ENCODE results near the gene RGS10. TPM values are rescaled to one million over a fixed set of nuclear protein-coding genes. Genes with fewer than 3 reads are reported as not detected.

RGS10 gene
- total and polyA plus RNA-seq, 12 donors = 9.5 to 28.1 (median 15.7) TPM

DNA sequence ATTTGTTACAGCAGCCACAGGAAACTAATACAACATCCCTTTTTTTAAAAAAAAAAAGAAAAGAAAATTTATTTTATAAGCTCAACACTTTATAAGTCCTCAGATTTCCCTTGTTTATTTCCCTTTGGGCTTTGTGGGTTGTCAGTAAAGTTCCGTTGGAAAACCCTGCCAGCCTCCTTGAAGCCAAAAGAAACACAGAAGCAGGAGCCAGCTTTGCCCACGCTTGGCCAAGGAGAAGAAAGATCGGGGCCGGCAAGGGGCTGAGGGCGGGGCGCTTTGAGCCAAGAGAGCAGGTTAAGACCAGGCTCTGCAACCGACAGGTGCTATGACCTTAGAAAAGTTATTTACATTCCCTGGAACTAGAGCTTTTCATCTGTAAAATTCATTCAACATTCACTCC lies 72.7 kb downstream of the RGS10 start:
- no peaks in the 10 kb centered on the region for H3K4me1 ChIP-seq (replicated peaks in 1 of 2)
- no peak overlapping the region for H3K4me3 ChIP-seq
- WGBS, 4 donors = 58 to 75% (median 72%) methylated on average over 7 of the region's 7 CpGs
- intact Hi-C loops (cut with DNase I) = no loop called here
- H3K9me3 ChIP-seq (replicated peaks in 1 of 3) = no peaks in the 10 kb centered on the region
- H3K27me3 ChIP-seq = no peaks in the 10 kb centered on the region
- no peak for DNase-seq
- H3K27ac ChIP-seq = no peak overlapping the region
- TF ChIP-seq POLR2A (IDR thresholded peaks at IDR 0.05) = no peak
- TF ChIP-seq CTCF (IDR thresholded peaks at IDR 0.05) = no peak
- H3K36me3 ChIP-seq (replicated peaks in 1 of 2) = no peaks in the 10 kb centered on the region

DNA sequence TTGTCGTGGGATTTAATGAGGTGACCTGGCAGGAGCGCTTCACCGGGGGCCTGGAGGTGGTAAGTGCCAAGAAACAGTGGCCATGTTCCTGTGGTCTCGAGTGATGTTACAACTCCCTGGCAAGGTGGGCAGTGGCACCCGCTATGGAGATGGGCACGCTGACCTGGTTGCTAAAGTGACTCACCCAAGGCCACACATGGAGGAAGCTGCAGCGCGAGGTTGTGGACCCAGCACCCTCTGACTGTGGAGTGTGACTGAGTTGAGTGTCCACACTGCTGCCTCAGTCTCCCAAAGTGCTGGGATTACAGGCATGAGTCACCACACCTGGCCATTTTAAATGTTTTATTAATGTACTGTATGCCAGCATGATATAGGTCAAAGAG lies 73.2 kb downstream of the RGS10 start:
- Histone ChIP-seq H3K9me3 (replicated peaks in 1 of 3) (no peaks in the 10 kb centered on the region), H3K27ac (no peak overlapping the region), H3K36me3 (replicated peaks in 1 of 2) (no peaks in the 10 kb centered on the region), H3K4me1 (replicated peaks in 1 of 2) (no peaks in the 10 kb centered on the region), H3K4me3 (no peak overlapping the region), H3K27me3 (no peaks in the 10 kb centered on the region)
- TF ChIP-seq POLR2A (IDR thresholded peaks at IDR 0.05) (no peak), CTCF (IDR thresholded peaks at IDR 0.05) (no peak)
- no peak for DNase-seq
- intact Hi-C loops (cut with DNase I) = no loop called here
- 69 to 80% (median 76%) methylated on average over 4 to 8 of the region's 8 CpGs for WGBS, 4 donors

GRCh38 chr10:119468542-119469324 lies 73.8 kb downstream of the RGS10 start:
- TF ChIP-seq POLR2A (IDR thresholded peaks at IDR 0.05) = no peak

GRCh38 chr10:119466655-119467054 lies 75.9 kb downstream of the RGS10 start:
- no peaks in the 10 kb centered on the region for H3K4me1 ChIP-seq (replicated peaks in 1 of 2)
- H3K9me3 ChIP-seq (replicated peaks in 1 of 3) = no peaks in the 10 kb centered on the region
- H3K27ac ChIP-seq = no peak overlapping the region
- H3K4me3 ChIP-seq = no peak overlapping the region
- WGBS, 4 donors = 64 to 78% (median 71%) methylated on average over 4 to 7 of the region's 7 CpGs
- TF ChIP-seq POLR2A (IDR thresholded peaks at IDR 0.05) = no peak
- TF ChIP-seq CTCF (IDR thresholded peaks at IDR 0.05) = no peak
- no peak for DNase-seq
- no peaks in the 10 kb centered on the region for H3K27me3 ChIP-seq
- no peaks in the 10 kb centered on the region for H3K36me3 ChIP-seq (replicated peaks in 1 of 2)
- intact Hi-C loops (cut with DNase I) = no loop called here

More at GRCh38 chr10:119468542-119469324, 73.8 kb downstream of the RGS10 start:
- Histone ChIP-seq H3K4me1 (replicated peaks in 1 of 2) (no peaks in the 10 kb centered on the region), H3K9me3 (replicated peaks in 1 of 3) (no peaks in the 10 kb centered on the region), H3K36me3 (replicated peaks in 1 of 2) (no peaks in the 10 kb centered on the region), H3K27me3 (no peaks in the 10 kb centered on the region), H3K27ac (no peak overlapping the region), H3K4me3 (no peak overlapping the region)
- no peak for DNase-seq
- WGBS, 4 donors = 68 to 75% (median 73%) methylated on average over 8 to 13 of the region's 13 CpGs
- intact Hi-C loops (cut with DNase I) = no loop called here

- DNase-seq = no peak
- intact Hi-C loops (cut with DNase I) = no loop called here
- 53 to 73% (median 67%) methylated on average over 8 to 10 of the region's 10 CpGs for WGBS, 4 donors
- Histone ChIP-seq H3K27me3 (no peaks in the 10 kb centered on the region), H3K9me3 (replicated peaks in 1 of 3) (no peaks in the 10 kb centered on the region), H3K4me1 (replicated peaks in 1 of 2) (no peaks in the 10 kb centered on the region), H3K4me3 (no peak overlapping the region), H3K36me3 (replicated peaks in 1 of 2) (no peaks in the 10 kb centered on the region), H3K27ac (no peak overlapping the region)
- no peak for TF ChIP-seq POLR2A (IDR thresholded peaks at IDR 0.05)
- no peak for TF ChIP-seq CTCF (IDR thresholded peaks at IDR 0.05)
Observed at GRCh38 chr10:119466076-119466475, 76.4 kb downstream of the RGS10 start.
